GM12891 (cell line): Measurements from ENCODE around the gene HID1.
"Not testable (repeated sequence)": the region's sequence is repeated elsewhere in the genome, so short reads cannot be mapped to it uniquely, and the experiment has no call there.

Source experiments
- POLR2A ChIP-seq: IDR thresholded peaks from 2 replicates; pipeline ENCODE4 v1.6.1; 2011; ENCODE audit warnings: low read depth, low read length, control low read depth
- POLR2AphosphoS5 ChIP-seq: IDR thresholded peaks from 2 replicates; pipeline ENCODE4 v1.6.1; 2011; ENCODE audit warnings: low read depth, low read length, control low read depth
- TAF1 ChIP-seq: IDR thresholded peaks from 2 replicates; pipeline ENCODE4 v1.6.1; 2011; ENCODE audit warnings: low read depth, low read length, control low read depth

DNA sequence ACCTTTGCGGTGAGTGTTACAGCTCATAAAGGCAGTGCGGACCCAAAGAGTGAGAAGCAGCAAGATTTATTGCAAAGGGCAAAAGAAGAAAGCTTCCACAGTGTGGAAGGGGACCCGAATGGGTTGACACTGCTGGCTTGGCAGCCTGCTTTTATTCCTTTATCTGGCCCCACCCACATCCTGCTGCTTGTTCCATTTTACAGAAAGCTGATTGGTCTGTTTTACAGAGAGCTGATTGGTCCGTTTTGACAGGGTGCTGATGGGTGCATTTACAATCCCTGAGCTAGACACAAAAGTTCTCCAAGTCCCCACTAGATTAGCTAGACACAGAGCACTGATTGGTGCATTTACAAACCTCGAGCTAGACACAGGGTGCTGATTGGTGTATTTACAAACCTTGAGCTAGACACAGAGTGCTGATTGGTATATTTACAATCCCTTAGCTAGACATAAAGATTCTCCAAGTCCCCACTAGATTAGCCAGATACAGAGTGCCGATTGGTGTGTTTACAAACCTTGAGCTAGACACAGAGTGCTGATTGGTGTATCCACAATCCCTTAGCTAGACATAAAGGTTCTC lies 66.3 kb downstream of the HID1 start:
- not testable (repeated sequence) for TF ChIP-seq POLR2AphosphoS5, POLR2A, TAF1
